ENCODE results near the gene MTF1. TPM values are rescaled to one million over a fixed set of nuclear protein-coding genes. Genes with fewer than 3 reads are reported as not detected.

MTF1 gene
- total and polyA plus RNA-seq, 10 donors: 1.3 to 49.8 (median 11.4) TPM

GRCh38 chr1:37888022-37888700 is 28.8 kb upstream of the MTF1 start:
- 88 to 96% (median 96%) methylated on average over 6 of the region's 6 CpGs for WGBS, 5 donors
- peaks cover 5 to 84% (median 66%) of the 10 kb centered on the region in 6 donors for H3K36me3 ChIP-seq
- H3K9me3 ChIP-seq: peaks cover 0 to 6% (median 0%) of the 10 kb centered on the region in 8 donors
- no peak for DNase-seq
- no peaks in the 10 kb centered on the region for H3K27me3 ChIP-seq (replicated peaks in 1 of 7)
- no peak for TF ChIP-seq CTCF (IDR thresholded peaks at IDR 0.05 in 8 of 11, conservative IDR thresholded peaks at IDR 0.05 in 3 of 11)
- TF ChIP-seq POLR2A (IDR thresholded peaks at IDR 0.05): no peak
- no peak for TF ChIP-seq POLR2AphosphoS5 (IDR thresholded peaks at IDR 0.05)
- H3K4me3 ChIP-seq: no peak overlapping the region
- intact Hi-C loops (cut with DNase I; ENCODE audit: low total_unique reads): no loop called here
- no peak overlapping the region for H3K27ac ChIP-seq
- peaks cover 0 to 12% (median 5%) of the 10 kb centered on the region in 6 donors for H3K4me1 ChIP-seq

- Histone ChIP-seq H3K4me1 (no peaks in the 10 kb centered on the region), H3K27me3 (replicated peaks in 1 of 7) (no peaks in the 10 kb centered on the region), H3K27ac (no peak overlapping the region), H3K36me3 (peaks cover 14 to 100% (median 98%) of the 10 kb centered on the region in 6 donors), H3K9me3 (no peaks in the 10 kb centered on the region), H3K4me3 (no peak overlapping the region)
- no peak for DNase-seq
- WGBS, 5 donors: 91 to 95% (median 93%) methylated on average over 3 of the region's 3 CpGs
- intact Hi-C loops (cut with DNase I; ENCODE audit: low total_unique reads): no loop called here
- no peak for TF ChIP-seq POLR2AphosphoS5 (IDR thresholded peaks at IDR 0.05)
- TF ChIP-seq POLR2A (IDR thresholded peaks at IDR 0.05): no peak
- no peak for TF ChIP-seq CTCF (IDR thresholded peaks at IDR 0.05 in 8 of 11, conservative IDR thresholded peaks at IDR 0.05 in 3 of 11)
These were observed 24.8 kb upstream of the MTF1 start for GRCh38 chr1:37884145-37884544.

- no peak overlapping the region for H3K27ac ChIP-seq
- DNase-seq: no peak
- no peaks in the 10 kb centered on the region for H3K9me3 ChIP-seq
- intact Hi-C loops (cut with DNase I; ENCODE audit: low total_unique reads): no loop called here
- H3K36me3 ChIP-seq: peaks cover 12 to 100% (median 97%) of the 10 kb centered on the region in 6 donors
- 64 to 83% (median 72%) methylated on average over 5 of the region's 5 CpGs for WGBS, 5 donors
- no peaks in the 10 kb centered on the region for H3K27me3 ChIP-seq (replicated peaks in 1 of 7)
- H3K4me1 ChIP-seq: no peaks in the 10 kb centered on the region
- no peak overlapping the region for H3K4me3 ChIP-seq
- TF ChIP-seq CTCF (IDR thresholded peaks at IDR 0.05 in 8 of 11, conservative IDR thresholded peaks at IDR 0.05 in 3 of 11): no peak
- TF ChIP-seq POLR2AphosphoS5 (IDR thresholded peaks at IDR 0.05): no peak
- TF ChIP-seq POLR2A (IDR thresholded peaks at IDR 0.05): no peak
These were observed 24.3 kb upstream of the MTF1 start for GRCh38 chr1:37883671-37884070.

GRCh38 chr1:37879865-37880264 is 20.5 kb upstream of the MTF1 start:
- no peak for TF ChIP-seq CTCF (IDR thresholded peaks at IDR 0.05 in 8 of 11, conservative IDR thresholded peaks at IDR 0.05 in 3 of 11)
- Histone ChIP-seq H3K27ac (no peak overlapping the region), H3K4me1 (no peaks in the 10 kb centered on the region), H3K27me3 (replicated peaks in 1 of 7) (no peaks in the 10 kb centered on the region), H3K36me3 (peaks cover 9 to 100% (median 94%) of the 10 kb centered on the region in 6 donors), H3K9me3 (no peaks in the 10 kb centered on the region), H3K4me3 (no peak overlapping the region)
- no peak for DNase-seq
- WGBS, 5 donors: 90 to 97% (median 93%) methylated on average over 4 of the region's 4 CpGs
- intact Hi-C loops (cut with DNase I; ENCODE audit: low total_unique reads): no loop called here

Data from spleen (tissue), 11 donors.